ENCODE data around the gene FUT2. TPM values are rescaled to one million over a fixed set of nuclear protein-coding genes. Genes with fewer than 3 reads are reported as not detected.
A peak's percentile ranks its signal among the peaks of the same experiment; 100 is the strongest.

FUT2 gene
- total RNA-seq, 1 donor from 2014 or later, result not detected

GRCh38 chr19:48696353-48697010 is 711 bp downstream of the FUT2 start:
- Histone ChIP-seq H3K27me3 (ENCODE audit: control insufficient read depth in 3 of 3, insufficient read depth in 3 of 3, low read length in 3 of 3) (peaks cover 12 to 23% (median 14%) of the 10 kb centered on the region in 3 donors), H3K36me3 (ENCODE audit: control insufficient read depth in 3 of 3, insufficient read depth in 3 of 3, low read length in 3 of 3) (no peaks in the 10 kb centered on the region), H3K4me3 (ENCODE audit: low read length in 3 of 3) (peak overlapping the region in 2 of 3 donors; percentile 46 to 52), H3K27ac (ENCODE audit: low read depth, low read length) (no peak overlapping the region), H3K9me3 (ENCODE audit: control insufficient read depth in 3 of 3, low read length in 3 of 3) (no peaks in the 10 kb centered on the region), H3K4me1 (ENCODE audit: control insufficient read depth in 3 of 3, insufficient read depth in 3 of 3, low read length in 3 of 3) (peaks cover 6 to 10% (median 8%) of the 10 kb centered on the region in 3 donors), H3K9ac (ENCODE audit: low read depth in 1 of 3, low read length in 3 of 3) (peak overlapping the region in 2 of 3 donors; percentile 32 to 50)

GRCh38 chr19:48698046-48698445 is 2.3 kb downstream of the FUT2 start:
- H3K27me3 ChIP-seq (ENCODE audit: control insufficient read depth in 3 of 3, insufficient read depth in 3 of 3, low read length in 3 of 3), result peaks cover 12 to 23% (median 14%) of the 10 kb centered on the region in 3 donors
- H3K4me1 ChIP-seq (ENCODE audit: control insufficient read depth in 3 of 3, insufficient read depth in 3 of 3, low read length in 3 of 3), result peaks cover 6 to 10% (median 8%) of the 10 kb centered on the region in 3 donors
- no peak overlapping the region for H3K4me3 ChIP-seq (ENCODE audit: low read length in 3 of 3)
- no peaks in the 10 kb centered on the region for H3K9me3 ChIP-seq (ENCODE audit: control insufficient read depth in 3 of 3, low read length in 3 of 3)
- no peak overlapping the region for H3K27ac ChIP-seq (ENCODE audit: low read depth, low read length)
- H3K9ac ChIP-seq (ENCODE audit: low read depth in 1 of 3, low read length in 3 of 3), result no peak overlapping the region
- H3K36me3 ChIP-seq (ENCODE audit: control insufficient read depth in 3 of 3, insufficient read depth in 3 of 3, low read length in 3 of 3), result no peaks in the 10 kb centered on the region

GRCh38 chr19:48702701-48703100 is 6.9 kb downstream of the FUT2 start:
- H3K36me3 ChIP-seq (ENCODE audit: control insufficient read depth in 3 of 3, insufficient read depth in 3 of 3, low read length in 3 of 3), result no peaks in the 10 kb centered on the region
- no peaks in the 10 kb centered on the region for H3K9me3 ChIP-seq (ENCODE audit: control insufficient read depth in 3 of 3, low read length in 3 of 3)
- H3K9ac ChIP-seq (ENCODE audit: low read depth in 1 of 3, low read length in 3 of 3), result no peak overlapping the region
- peaks cover 0 to 4% (median 0%) of the 10 kb centered on the region in 3 donors for H3K4me1 ChIP-seq (ENCODE audit: control insufficient read depth in 3 of 3, insufficient read depth in 3 of 3, low read length in 3 of 3)
- peaks cover 0 to 5% (median 0%) of the 10 kb centered on the region in 3 donors for H3K27me3 ChIP-seq (ENCODE audit: control insufficient read depth in 3 of 3, insufficient read depth in 3 of 3, low read length in 3 of 3)
- no peak overlapping the region for H3K4me3 ChIP-seq (ENCODE audit: low read length in 3 of 3)
- H3K27ac ChIP-seq (ENCODE audit: low read depth, low read length), result no peak overlapping the region

GRCh38 chr19:48703316-48703715 is 7.5 kb downstream of the FUT2 start:
- Histone ChIP-seq H3K36me3 (ENCODE audit: control insufficient read depth in 3 of 3, insufficient read depth in 3 of 3, low read length in 3 of 3) (no peaks in the 10 kb centered on the region), H3K4me1 (ENCODE audit: control insufficient read depth in 3 of 3, insufficient read depth in 3 of 3, low read length in 3 of 3) (peaks cover 0 to under 1% (median 0%) of the 10 kb centered on the region in 3 donors), H3K4me3 (ENCODE audit: low read length in 3 of 3) (no peak overlapping the region), H3K9ac (ENCODE audit: low read depth in 1 of 3, low read length in 3 of 3) (no peak overlapping the region), H3K9me3 (ENCODE audit: control insufficient read depth in 3 of 3, low read length in 3 of 3) (no peaks in the 10 kb centered on the region), H3K27ac (ENCODE audit: low read depth, low read length) (no peak overlapping the region), H3K27me3 (ENCODE audit: control insufficient read depth in 3 of 3, insufficient read depth in 3 of 3, low read length in 3 of 3) (no peaks in the 10 kb centered on the region)

- Histone ChIP-seq H3K4me3 (ENCODE audit: low read length in 3 of 3) (no peak overlapping the region), H3K27ac (ENCODE audit: low read depth, low read length) (no peak overlapping the region), H3K4me1 (ENCODE audit: control insufficient read depth in 3 of 3, insufficient read depth in 3 of 3, low read length in 3 of 3) (no peaks in the 10 kb centered on the region), H3K27me3 (ENCODE audit: control insufficient read depth in 3 of 3, insufficient read depth in 3 of 3, low read length in 3 of 3) (no peaks in the 10 kb centered on the region), H3K9me3 (ENCODE audit: control insufficient read depth in 3 of 3, low read length in 3 of 3) (no peaks in the 10 kb centered on the region), H3K36me3 (ENCODE audit: control insufficient read depth in 3 of 3, insufficient read depth in 3 of 3, low read length in 3 of 3) (no peaks in the 10 kb centered on the region), H3K9ac (ENCODE audit: low read depth in 1 of 3, low read length in 3 of 3) (no peak overlapping the region)
These were observed 9.7 kb downstream of the FUT2 start for GRCh38 chr19:48705431-48705830.

GRCh38 chr19:48708471-48708870 is 12.7 kb downstream of the FUT2 start:
- Histone ChIP-seq H3K27ac (ENCODE audit: low read depth, low read length) (no peak overlapping the region), H3K36me3 (ENCODE audit: control insufficient read depth in 3 of 3, insufficient read depth in 3 of 3, low read length in 3 of 3) (peaks cover 4 to 8% (median 6%) of the 10 kb centered on the region in 3 donors), H3K27me3 (ENCODE audit: control insufficient read depth in 3 of 3, insufficient read depth in 3 of 3, low read length in 3 of 3) (no peaks in the 10 kb centered on the region), H3K9me3 (ENCODE audit: control insufficient read depth in 3 of 3, low read length in 3 of 3) (peaks cover 0 to 3% (median 0%) of the 10 kb centered on the region in 3 donors), H3K4me1 (ENCODE audit: control insufficient read depth in 3 of 3, insufficient read depth in 3 of 3, low read length in 3 of 3) (peaks cover 2 to 7% (median 4%) of the 10 kb centered on the region in 3 donors), H3K4me3 (ENCODE audit: low read length in 3 of 3) (no peak overlapping the region), H3K9ac (ENCODE audit: low read depth in 1 of 3, low read length in 3 of 3) (no peak overlapping the region)

GRCh38 chr19:48711106-48711662 is 15.4 kb downstream of the FUT2 start:
- no peaks in the 10 kb centered on the region for H3K27me3 ChIP-seq (ENCODE audit: control insufficient read depth in 3 of 3, insufficient read depth in 3 of 3, low read length in 3 of 3)
- H3K4me3 ChIP-seq (ENCODE audit: low read length in 3 of 3), result no peak overlapping the region
- H3K36me3 ChIP-seq (ENCODE audit: control insufficient read depth in 3 of 3, insufficient read depth in 3 of 3, low read length in 3 of 3), result peaks cover 4 to 11% (median 11%) of the 10 kb centered on the region in 3 donors
- no peak overlapping the region for H3K27ac ChIP-seq (ENCODE audit: low read depth, low read length)
- no peak overlapping the region for H3K9ac ChIP-seq (ENCODE audit: low read depth in 1 of 3, low read length in 3 of 3)
- peaks cover 22 to 30% (median 22%) of the 10 kb centered on the region in 3 donors for H3K4me1 ChIP-seq (ENCODE audit: control insufficient read depth in 3 of 3, insufficient read depth in 3 of 3, low read length in 3 of 3)
- H3K9me3 ChIP-seq (ENCODE audit: control insufficient read depth in 3 of 3, low read length in 3 of 3), result peaks cover 0 to 3% (median 0%) of the 10 kb centered on the region in 3 donors

GRCh38 chr19:48713041-48713863 is 17.5 kb downstream of the FUT2 start:
- Histone ChIP-seq H3K27me3 (ENCODE audit: control insufficient read depth in 3 of 3, insufficient read depth in 3 of 3, low read length in 3 of 3) (no peaks in the 10 kb centered on the region), H3K9ac (ENCODE audit: low read depth in 1 of 3, low read length in 3 of 3) (peak overlapping the region in 2 of 3 donors; percentile 13 to 60), H3K27ac (ENCODE audit: low read depth, low read length) (no peak overlapping the region), H3K9me3 (ENCODE audit: control insufficient read depth in 3 of 3, low read length in 3 of 3) (peaks cover 0 to 3% (median 0%) of the 10 kb centered on the region in 3 donors), H3K4me1 (ENCODE audit: control insufficient read depth in 3 of 3, insufficient read depth in 3 of 3, low read length in 3 of 3) (peaks cover 32 to 47% (median 35%) of the 10 kb centered on the region in 3 donors), H3K4me3 (ENCODE audit: low read length in 3 of 3) (peak overlapping the region; percentile 59 to 66 (median 59)), H3K36me3 (ENCODE audit: control insufficient read depth in 3 of 3, insufficient read depth in 3 of 3, low read length in 3 of 3) (peaks cover 4 to 11% (median 11%) of the 10 kb centered on the region in 3 donors)

- peak overlapping the region; percentile 80 for H3K27ac ChIP-seq (ENCODE audit: low read depth, low read length)
- H3K9ac ChIP-seq (ENCODE audit: low read depth in 1 of 3, low read length in 3 of 3), result peak overlapping the region; percentile 76 to 82 (median 81)
- H3K4me1 ChIP-seq (ENCODE audit: control insufficient read depth in 3 of 3, insufficient read depth in 3 of 3, low read length in 3 of 3), result peaks cover 39 to 54% (median 44%) of the 10 kb centered on the region in 3 donors
- H3K36me3 ChIP-seq (ENCODE audit: control insufficient read depth in 3 of 3, insufficient read depth in 3 of 3, low read length in 3 of 3), result peaks cover 4 to 13% (median 11%) of the 10 kb centered on the region in 3 donors
- peaks cover 0 to 3% (median 0%) of the 10 kb centered on the region in 3 donors for H3K9me3 ChIP-seq (ENCODE audit: control insufficient read depth in 3 of 3, low read length in 3 of 3)
- no peaks in the 10 kb centered on the region for H3K27me3 ChIP-seq (ENCODE audit: control insufficient read depth in 3 of 3, insufficient read depth in 3 of 3, low read length in 3 of 3)
- peak overlapping the region; percentile 67 to 70 (median 67) for H3K4me3 ChIP-seq (ENCODE audit: low read length in 3 of 3)
These were observed 18.3 kb downstream of the FUT2 start for GRCh38 chr19:48713864-48714755.
